LoVo (cell line): ENCODE results near the gene ARL4C.

Experiments
- DNase-seq: peaks from one replicate; pipeline ENCODE4 v3.0.0-alpha.2; 2016; ENCODE audit warnings: low spot score

ARL4C gene

DNA sequence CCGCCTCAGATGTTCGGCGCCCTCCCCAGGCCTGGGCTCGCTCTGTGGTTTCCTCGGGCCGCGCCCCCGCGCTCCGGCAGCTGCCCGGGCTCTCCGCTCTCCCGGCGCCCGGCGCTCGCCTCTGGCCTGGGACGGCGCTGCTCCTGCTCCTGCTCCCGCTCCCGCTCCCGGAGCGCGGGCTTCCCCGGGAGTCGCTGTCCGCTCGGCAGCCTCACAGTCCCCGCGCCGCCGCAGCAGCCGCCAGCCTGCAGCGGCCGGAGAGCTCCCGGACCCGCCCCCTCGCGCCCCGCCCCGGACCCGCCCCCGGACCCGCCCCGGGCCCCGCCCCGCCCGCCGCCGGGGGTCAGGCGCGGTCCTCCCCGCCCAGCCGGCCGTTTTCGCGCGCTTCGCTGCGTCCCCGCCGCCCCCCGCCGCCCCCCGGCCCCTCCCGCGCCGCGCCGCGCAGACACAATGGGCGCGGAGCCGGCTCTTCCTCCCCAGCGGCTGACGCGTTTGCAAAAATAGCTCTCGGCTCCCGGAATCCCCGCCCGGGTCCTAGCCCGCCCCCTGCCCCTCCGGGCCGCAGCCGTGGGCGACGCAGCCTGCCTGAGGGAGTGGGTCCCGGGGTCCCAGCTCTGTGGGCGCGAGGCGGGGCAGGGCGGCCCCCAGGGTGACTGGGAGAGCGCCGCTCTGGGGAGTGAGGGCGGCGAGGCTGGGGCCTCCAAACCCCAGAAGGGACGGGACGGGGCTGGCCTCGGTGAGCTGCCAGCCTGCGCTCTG is at the start of gene ARL4C:
ARL4C (minus strand) TSS at position 247 of the 759 bp plus-strand sequence. CDS start 495 bp downstream, outside the sequence.
- DNase-seq = peak; percentile 68

DNA sequence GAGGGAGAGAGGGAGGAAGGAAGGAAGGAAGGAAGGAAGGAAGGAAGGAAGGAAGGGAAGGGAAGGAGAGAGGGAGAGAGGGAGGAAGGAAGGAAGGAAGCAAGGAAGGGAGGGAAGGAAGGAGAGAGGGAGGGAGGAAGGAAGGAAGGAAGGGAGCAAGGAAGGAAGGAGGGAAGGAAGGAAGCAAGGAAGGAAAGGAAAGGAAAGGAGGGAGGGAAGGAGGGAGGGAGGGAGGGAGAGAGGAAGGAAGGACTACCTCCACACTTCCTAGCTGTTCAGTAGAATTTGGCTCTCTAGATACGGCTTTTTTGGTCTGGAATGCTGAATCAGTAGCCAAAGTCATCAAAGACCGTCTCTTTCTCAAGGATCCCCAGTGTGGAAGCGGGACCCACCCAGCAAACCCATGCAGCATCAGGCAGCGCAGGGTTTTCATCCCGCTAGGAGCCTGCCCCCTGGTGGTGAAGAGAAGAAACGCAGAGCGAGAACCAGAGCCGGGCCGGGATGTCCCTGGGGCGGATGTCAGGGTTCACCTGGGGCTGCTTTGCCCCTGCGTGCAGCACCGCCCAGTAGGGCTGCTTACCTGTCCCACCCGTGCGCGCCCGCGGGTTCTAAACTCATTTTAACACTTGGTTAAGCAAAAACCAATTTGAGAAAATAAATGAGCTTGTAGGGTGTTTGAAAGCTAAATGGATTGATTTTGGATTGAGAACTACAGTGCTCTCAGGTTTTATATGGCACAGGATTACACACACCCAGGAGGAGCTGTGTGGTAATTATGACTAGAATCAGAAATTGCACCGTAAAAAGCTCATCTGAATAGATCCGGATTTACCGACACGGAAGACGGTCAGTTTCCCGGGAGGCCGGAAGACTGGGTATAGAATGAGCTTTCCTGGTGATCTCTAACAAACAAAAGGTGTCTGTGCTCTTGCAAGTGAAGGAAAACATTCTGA is 48.1 kb upstream of the ARL4C start:
- peak; percentile 78 for DNase-seq

- no peak for DNase-seq
Observed at GRCh38 chr2:234542742-234543141, 45.9 kb upstream of the ARL4C start.

GRCh38 chr2:234537929-234538328 is 41.0 kb upstream of the ARL4C start:
- no peak for DNase-seq

DNA sequence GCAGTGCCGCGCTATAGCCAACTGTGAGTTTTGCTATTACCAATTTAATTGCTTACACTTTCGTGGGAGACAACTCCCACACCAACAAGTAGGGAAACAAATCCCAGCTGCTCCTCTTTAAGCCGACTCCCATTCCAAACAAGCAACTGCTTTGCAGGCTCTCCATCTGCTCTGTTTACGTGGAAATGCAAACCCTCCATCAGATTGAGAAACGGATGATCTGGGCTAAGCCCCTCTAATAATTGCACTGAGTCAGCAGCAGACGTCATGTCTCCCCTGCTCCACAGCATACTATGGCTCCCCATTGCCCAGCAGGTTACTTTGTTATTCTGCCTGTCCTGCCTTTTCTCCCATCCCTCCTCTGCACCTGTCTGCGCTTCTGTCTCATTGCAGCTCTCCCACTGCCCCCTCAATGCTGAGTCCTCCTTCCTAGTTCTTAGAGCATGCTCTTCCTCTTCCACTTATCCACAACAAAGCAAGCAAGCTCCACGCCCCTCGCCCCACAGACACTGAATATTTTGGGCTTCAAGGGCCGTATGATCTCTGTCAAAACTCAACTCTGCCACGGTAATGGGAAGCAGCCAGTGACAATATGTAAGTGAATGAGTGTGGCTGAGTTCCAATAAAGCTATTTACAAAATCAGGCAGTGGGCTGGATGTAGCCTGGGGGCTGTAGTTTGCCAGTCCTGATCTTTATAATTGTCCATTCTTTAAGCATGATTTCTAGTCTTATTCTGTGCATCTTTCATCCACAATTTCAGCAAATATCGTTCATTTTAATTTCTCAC is 39.5 kb upstream of the ARL4C start:
- no peak for DNase-seq

- DNase-seq = no peak
Observed at GRCh38 chr2:234535464-234535863, 38.6 kb upstream of the ARL4C start.

DNA sequence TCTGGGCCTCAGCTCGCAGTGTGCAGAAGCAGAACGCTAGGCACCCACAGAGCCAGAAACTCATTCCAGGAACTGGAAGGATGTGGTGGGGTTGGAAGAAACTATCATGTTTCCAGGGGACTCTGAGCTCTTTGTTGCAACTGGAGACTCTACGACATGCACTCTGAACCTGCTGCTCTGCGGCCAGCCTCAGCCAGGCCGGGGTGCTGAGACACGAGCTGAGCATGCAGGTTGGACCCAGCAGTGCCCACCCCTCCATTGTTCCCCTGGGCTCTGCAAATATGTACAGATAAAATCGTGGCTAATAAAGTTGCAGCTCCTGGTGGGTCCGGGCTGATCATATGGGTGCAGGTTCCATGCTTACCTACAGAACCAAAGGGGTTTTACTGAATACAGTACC is 37.6 kb upstream of the ARL4C start:
- DNase-seq = no peak

DNA sequence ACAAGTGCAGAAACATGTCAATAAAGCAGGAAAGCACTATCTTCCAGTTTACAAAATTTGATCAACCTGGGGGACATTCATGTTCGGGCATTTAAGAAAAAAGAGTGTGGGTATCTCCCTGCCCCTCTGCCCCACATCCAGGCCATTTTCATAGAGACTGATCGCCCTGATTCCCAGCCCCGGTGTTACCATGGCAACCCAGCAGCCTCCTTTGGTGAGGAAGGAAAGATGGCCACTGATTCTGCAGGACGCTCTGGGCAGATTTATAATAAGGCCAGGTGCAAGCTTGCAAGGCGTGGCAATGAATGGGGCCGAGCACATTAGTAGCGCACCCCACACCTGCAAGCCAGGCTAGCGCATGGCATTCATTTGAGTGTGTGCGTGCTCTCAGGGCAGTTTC is 36.7 kb upstream of the ARL4C start:
- no peak for DNase-seq

GRCh38 chr2:234528410-234529148 is 31.7 kb upstream of the ARL4C start:
- no peak for DNase-seq

- no peak for DNase-seq
Observed at GRCh38 chr2:234526711-234527110, 29.8 kb upstream of the ARL4C start.

DNA sequence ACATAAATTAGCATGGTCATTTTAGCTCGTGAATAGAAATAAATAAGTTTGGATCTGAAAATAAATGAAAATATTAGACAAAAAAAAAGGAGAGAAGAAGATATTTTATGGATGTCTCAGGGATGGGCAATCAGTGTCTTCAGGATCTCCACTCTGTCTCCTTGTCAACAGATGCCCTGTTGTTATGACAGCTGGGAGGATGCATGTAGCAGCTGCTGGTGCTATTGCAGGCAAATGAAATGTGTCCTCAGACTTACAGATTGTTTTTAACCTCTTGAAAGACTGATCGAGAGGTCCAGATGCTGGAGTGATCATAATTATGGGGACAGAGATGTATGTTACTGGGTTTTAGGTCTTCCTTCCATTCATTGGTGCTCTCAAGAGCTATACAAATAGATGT is 24.7 kb upstream of the ARL4C start:
- DNase-seq = no peak

GRCh38 chr2:234518986-234519642 is 22.2 kb upstream of the ARL4C start:
- DNase-seq = no peak

DNA sequence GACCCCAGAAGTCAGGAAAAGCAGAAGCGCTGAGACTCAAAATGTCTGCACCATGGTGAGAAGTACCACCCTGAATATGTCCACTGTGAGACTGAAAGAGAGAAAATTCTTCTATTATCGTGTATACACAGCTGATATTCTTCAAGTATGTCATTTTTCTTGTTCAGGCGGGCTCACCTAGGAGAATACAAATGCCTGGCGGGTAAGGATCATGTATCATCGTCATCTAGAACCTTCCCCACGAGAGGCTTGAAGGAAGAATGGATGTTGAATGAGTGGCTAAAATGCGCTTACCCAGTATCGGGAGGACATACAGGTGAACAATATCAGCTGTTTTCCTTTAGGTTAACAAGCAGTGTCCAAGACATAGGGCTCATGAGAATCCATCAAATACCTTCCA is 21.1 kb upstream of the ARL4C start:
- DNase-seq = no peak

- DNase-seq = no peak
Observed at GRCh38 chr2:234514873-234515638, 18.2 kb upstream of the ARL4C start.

- DNase-seq = no peak
Observed at GRCh38 chr2:234514099-234514498, 17.2 kb upstream of the ARL4C start.

GRCh38 chr2:234512884-234513669 is 16.2 kb upstream of the ARL4C start:
- DNase-seq = no peak

DNA sequence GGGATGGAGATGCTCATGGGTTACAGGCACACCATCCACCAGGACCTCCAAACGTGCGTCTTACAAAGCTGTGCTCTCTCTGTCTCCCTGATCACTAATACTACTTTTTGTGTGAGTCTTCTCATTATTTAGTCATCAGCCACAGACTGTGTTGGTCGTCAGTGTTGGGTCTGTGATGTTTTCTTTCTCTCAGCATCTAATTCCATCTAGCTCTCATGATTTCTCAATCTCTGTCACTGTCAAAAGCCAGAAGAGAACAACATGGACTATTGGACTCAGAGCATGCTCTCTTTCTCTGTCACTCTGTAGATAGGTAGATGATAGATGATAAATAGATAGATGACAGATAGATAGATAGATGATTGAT is 6.0 kb upstream of the ARL4C start:
- DNase-seq = no peak

DNA sequence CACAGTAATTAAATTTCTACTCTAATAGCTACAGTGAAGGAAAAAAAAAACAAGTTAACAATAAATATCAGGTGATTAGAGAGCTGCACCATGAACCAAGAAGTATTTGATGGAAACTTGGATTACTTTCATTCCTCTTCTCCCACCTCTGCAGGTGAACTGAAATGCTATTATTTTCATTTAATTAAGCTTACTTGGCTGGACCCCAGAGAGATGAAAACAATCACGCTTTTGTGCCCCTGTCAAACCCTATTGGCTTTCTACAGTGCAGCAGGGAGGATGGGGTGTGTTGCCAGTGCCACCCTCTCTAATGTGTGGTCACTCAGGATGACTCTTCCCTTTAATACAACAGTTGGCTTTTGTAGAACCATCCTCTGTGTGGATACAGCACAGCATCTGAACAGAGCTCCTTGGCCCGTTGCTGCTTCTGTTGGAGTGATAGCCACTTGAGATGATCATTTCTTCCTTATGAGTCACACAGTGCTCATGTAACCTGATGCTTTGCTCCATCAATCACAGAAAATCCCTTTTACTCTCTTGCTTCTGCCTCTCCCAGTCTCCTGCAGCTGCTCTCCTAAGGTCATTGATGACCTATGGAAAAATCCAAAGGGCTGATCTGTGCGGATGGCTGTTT is 5.5 kb upstream of the ARL4C start:
- DNase-seq = peak; percentile 52

- peak; percentile 65 for DNase-seq
Observed at GRCh38 chr2:234500394-234501006, 3.6 kb upstream of the ARL4C start.
